ENCODE data around the gene PLGRKT.

DNA sequence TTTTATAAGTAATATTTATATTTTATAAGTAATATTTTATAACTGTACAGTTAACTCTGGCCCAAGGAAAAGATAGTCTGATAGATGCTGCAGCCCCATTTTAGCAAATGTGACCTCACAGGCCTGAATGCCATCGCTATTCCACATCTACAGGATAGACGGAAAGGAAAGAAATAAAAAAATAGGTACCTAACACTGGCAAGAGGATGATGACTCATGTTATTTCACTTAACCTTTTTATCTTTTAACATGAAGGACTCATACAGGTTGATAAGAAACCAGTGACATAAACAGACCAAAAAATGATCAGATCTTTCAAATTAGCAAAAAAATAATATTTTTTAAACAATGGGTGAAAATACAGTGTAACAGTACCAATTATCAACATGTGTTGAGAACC, 15.3 kb upstream of the PLGRKT start:
- TF ChIP-seq CTCF (conservative IDR thresholded peaks at IDR 0.05; ENCODE audit: low read length) (no peak), EZH2phosphoT487 (IDR thresholded peaks at IDR 0.05; ENCODE audit: borderline replicate concordance) (no peak)
